Neuron (in vitro differentiated cells): ENCODE measurements around the gene CNNM3.

ENCODE experiments used
- H2AFZ ChIP-seq: one replicate; pipeline ENCODE4 v1.6.1; 2013; ENCODE audit warnings: low read depth, mild to moderate bottlenecking, inconsistent platforms, low read length, moderate library complexity
- H3K27me3 ChIP-seq: one replicate; pipeline ENCODE4 v1.6.1; 2013; ENCODE audit warnings: low read length; ENCODE audit not compliant: insufficient read depth
- H3K36me3 ChIP-seq: one replicate; pipeline ENCODE4 v1.6.1; 2013; ENCODE audit warnings: low read length; ENCODE audit not compliant: insufficient read depth
- H3K4me1 ChIP-seq: one replicate; pipeline ENCODE4 v1.6.1; 2013; ENCODE audit warnings: low read length; ENCODE audit not compliant: insufficient read depth
- H3K4me3 ChIP-seq: 2 replicates; pipeline ENCODE4 v1.5.1; 2013; ENCODE audit warnings: mild to moderate bottlenecking, low read length, moderate library complexity
- H3K9me3 ChIP-seq: one replicate; pipeline ENCODE4 v1.6.1; 2013; ENCODE audit warnings: low read length

Gene CNNM3

GRCh38 chr2:96815326-96816126 is 542 bp upstream of the CNNM3 start:
- H3K27me3 ChIP-seq, result no peaks in the 10 kb centered on the region
- H3K4me1 ChIP-seq, result peaks cover 27% of the 10 kb centered on the region
- no peaks in the 10 kb centered on the region for H3K9me3 ChIP-seq
- peaks cover 4% of the 10 kb centered on the region for H3K36me3 ChIP-seq
- H2AFZ ChIP-seq, result peak overlapping the region; percentile 97
- H3K4me3 ChIP-seq, result peak overlapping the region; percentile 52

GRCh38 chr2:96816836-96817702 is 1.0 kb downstream of the CNNM3 start:
- H3K4me1 ChIP-seq, result peaks cover 27% of the 10 kb centered on the region
- H3K36me3 ChIP-seq, result peaks cover 6% of the 10 kb centered on the region
- H3K4me3 ChIP-seq, result peak overlapping the region; percentile 52
- H3K27me3 ChIP-seq, result no peaks in the 10 kb centered on the region
- H2AFZ ChIP-seq, result no peak overlapping the region
- no peaks in the 10 kb centered on the region for H3K9me3 ChIP-seq

DNA sequence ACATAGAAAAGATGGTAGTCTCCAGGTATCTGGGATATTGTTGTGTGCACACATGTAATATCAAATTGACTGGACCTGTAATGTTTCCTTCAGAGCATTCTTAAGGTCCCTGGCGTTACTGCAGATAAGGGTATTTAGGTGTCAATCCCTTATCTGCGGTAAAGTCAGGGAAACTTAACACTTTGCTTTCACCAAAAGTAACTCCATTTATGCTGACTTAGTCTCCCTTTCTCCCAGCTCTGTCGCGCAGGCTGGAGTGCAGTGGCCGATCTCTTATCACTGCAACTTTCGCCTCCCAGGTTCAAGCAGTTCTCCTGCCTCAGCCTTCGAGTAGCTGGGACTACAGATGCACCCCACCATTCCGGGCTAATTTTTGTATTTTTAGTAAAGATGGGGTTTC is 1.8 kb downstream of the CNNM3 start:
- Histone ChIP-seq H2AFZ (no peak overlapping the region), H3K36me3 (peaks cover 6% of the 10 kb centered on the region), H3K9me3 (no peaks in the 10 kb centered on the region), H3K27me3 (no peaks in the 10 kb centered on the region), H3K4me1 (peaks cover 27% of the 10 kb centered on the region), H3K4me3 (peak overlapping the region; percentile 52)

DNA sequence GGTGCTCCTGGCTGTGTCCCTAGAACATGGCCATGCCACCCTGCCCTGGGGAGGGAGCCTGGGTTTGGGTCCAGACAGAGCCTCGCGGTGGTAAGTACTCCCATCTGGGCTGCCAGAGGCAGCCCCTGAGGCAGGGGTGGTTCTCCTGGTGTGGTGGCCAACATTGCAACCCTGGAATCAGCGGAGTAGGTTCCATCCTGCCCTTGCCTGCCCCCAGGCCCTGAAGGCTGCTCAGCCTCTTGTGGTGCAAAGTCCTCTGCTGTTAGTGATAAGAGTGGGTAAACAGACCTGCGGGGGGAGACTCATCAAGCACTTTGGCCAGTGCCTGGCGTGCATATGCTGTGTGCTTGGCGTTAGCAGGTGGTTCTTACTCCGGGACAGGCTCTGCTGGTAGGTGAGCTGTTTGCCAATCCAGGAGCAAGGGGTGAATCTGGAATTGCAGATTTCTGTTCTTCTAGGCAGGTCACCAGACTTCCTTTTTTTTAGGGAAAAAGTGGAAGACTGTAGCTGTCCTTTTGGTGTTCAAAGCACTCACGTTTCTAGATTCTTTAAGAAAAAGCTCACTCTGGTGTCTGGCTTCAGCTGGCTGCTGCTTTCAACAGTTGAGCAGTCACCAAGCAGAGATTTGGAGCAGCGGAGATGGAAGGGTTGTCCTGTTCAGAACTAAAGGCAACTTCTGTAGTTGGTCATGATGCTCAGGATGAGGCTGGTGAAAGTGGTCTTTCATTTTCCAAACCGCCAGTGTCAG is 3.2 kb downstream of the CNNM3 start:
- H3K4me1 ChIP-seq, result peaks cover 27% of the 10 kb centered on the region
- peaks cover 14% of the 10 kb centered on the region for H3K36me3 ChIP-seq
- H3K4me3 ChIP-seq, result no peak overlapping the region
- no peaks in the 10 kb centered on the region for H3K27me3 ChIP-seq
- H2AFZ ChIP-seq, result no peak overlapping the region
- no peaks in the 10 kb centered on the region for H3K9me3 ChIP-seq

GRCh38 chr2:96819876-96820511 is 3.9 kb downstream of the CNNM3 start:
- Histone ChIP-seq H3K36me3 (peaks cover 16% of the 10 kb centered on the region), H3K4me3 (no peak overlapping the region), H3K4me1 (peaks cover 25% of the 10 kb centered on the region), H3K9me3 (no peaks in the 10 kb centered on the region), H2AFZ (no peak overlapping the region), H3K27me3 (no peaks in the 10 kb centered on the region)

- Histone ChIP-seq H2AFZ (no peak overlapping the region), H3K4me1 (peaks cover 20% of the 10 kb centered on the region), H3K4me3 (no peak overlapping the region), H3K36me3 (peaks cover 24% of the 10 kb centered on the region), H3K9me3 (no peaks in the 10 kb centered on the region), H3K27me3 (no peaks in the 10 kb centered on the region)
Observed at GRCh38 chr2:96821113-96821675, 5.1 kb downstream of the CNNM3 start.

GRCh38 chr2:96822786-96823185 is 6.7 kb downstream of the CNNM3 start:
- Histone ChIP-seq H3K4me3 (no peak overlapping the region), H3K27me3 (no peaks in the 10 kb centered on the region), H3K9me3 (no peaks in the 10 kb centered on the region), H3K4me1 (peaks cover 12% of the 10 kb centered on the region), H2AFZ (no peak overlapping the region), H3K36me3 (peaks cover 35% of the 10 kb centered on the region)

- Histone ChIP-seq H3K9me3 (no peaks in the 10 kb centered on the region), H3K27me3 (no peaks in the 10 kb centered on the region), H2AFZ (no peak overlapping the region), H3K4me1 (peaks cover 8% of the 10 kb centered on the region), H3K4me3 (no peak overlapping the region), H3K36me3 (peaks cover 39% of the 10 kb centered on the region)
Observed at GRCh38 chr2:96823198-96823597, 7.1 kb downstream of the CNNM3 start.

- no peak overlapping the region for H2AFZ ChIP-seq
- peaks cover 43% of the 10 kb centered on the region for H3K36me3 ChIP-seq
- H3K4me1 ChIP-seq, result no peaks in the 10 kb centered on the region
- no peak overlapping the region for H3K4me3 ChIP-seq
- H3K27me3 ChIP-seq, result no peaks in the 10 kb centered on the region
- H3K9me3 ChIP-seq, result no peaks in the 10 kb centered on the region
Observed at GRCh38 chr2:96824079-96824870, 8.2 kb downstream of the CNNM3 start.

DNA sequence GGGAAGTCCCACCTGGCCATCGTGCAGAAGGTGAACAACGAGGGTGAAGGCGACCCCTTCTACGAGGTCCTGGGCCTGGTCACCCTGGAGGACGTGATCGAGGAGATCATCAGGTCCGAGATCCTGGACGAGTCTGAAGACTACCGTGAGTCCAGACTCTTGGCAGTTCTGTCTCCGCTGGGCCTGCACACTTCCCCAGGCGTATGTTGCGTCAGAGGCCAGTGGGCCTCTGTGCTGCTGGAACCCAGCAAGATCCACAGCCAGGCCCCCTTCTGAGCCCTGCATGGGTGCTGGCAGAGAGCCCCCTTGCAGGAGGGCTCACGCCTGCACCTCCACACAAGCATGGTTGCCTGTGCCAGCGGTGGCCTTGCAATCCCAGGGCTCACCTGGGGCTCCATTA is 9.0 kb downstream of the CNNM3 start:
- no peak overlapping the region for H2AFZ ChIP-seq
- peaks cover 50% of the 10 kb centered on the region for H3K36me3 ChIP-seq
- H3K4me3 ChIP-seq, result no peak overlapping the region
- no peaks in the 10 kb centered on the region for H3K9me3 ChIP-seq
- no peaks in the 10 kb centered on the region for H3K4me1 ChIP-seq
- H3K27me3 ChIP-seq, result no peaks in the 10 kb centered on the region

DNA sequence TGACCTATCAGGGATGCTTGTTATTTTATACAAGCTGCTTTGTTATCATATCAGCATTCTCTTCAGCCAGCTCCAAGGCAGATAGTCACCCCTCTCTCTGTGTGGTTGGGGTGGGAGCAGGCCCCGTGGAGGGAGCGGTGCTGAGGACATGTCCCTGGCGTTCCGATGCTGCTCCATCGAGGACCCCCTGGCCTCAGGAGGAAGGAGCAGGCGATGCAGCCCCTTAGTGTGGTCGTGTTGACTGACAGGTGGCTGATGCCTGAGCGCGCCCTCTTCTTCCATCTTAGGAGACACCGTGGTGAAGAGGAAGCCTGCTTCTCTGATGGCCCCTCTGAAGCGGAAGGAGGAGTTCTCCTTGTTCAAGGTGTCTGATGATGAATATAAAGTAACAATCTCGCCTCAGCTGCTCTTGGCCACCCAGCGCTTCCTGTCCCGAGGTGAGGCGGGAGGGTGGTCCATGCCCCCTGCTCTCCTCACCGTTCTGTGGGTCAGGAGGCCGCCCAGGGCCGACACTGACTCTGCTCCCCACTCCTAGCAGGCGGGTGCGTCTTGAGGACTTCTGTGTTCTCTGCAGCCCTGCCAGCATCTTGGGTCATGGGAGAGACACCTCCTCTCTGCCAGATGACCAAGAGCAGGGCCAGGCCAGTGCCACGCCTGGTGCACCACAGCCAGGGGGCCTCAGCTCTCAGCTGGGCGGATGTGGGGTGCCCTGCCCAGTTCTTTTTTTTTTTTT is 10.6 kb downstream of the CNNM3 start:
- Histone ChIP-seq H3K9me3 (no peaks in the 10 kb centered on the region), H3K4me1 (no peaks in the 10 kb centered on the region), H3K4me3 (no peak overlapping the region), H3K27me3 (no peaks in the 10 kb centered on the region), H2AFZ (no peak overlapping the region), H3K36me3 (peaks cover 64% of the 10 kb centered on the region)
